Inflammatory macrophage treated with lipopolysaccharide for 1 hour (primary cell): ENCODE data around the gene DDIT4L.
"Not testable (repeated sequence)": the region's sequence is repeated elsewhere in the genome, so short reads cannot be mapped to it uniquely, and the experiment has no call there.

Experiments
- DNase-seq, 2 donors: peaks; one replicate each; pipeline ENCODE4 v3.0.0-alpha.2; 2020 to 2022

The DDIT4L gene, protein sequence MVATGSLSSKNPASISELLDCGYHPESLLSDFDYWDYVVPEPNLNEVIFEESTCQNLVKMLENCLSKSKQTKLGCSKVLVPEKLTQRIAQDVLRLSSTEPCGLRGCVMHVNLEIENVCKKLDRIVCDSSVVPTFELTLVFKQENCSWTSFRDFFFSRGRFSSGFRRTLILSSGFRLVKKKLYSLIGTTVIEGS

GRCh38 chr4:100189820-100190642 lies at the start of gene DDIT4L:
DDIT4L (minus strand) TSS chr4:100190468; CDS start chr4:100189983, 485 bp downstream.
- no peak for DNase-seq

- DNase-seq = no peak
Observed at GRCh38 chr4:100240008-100240407, 49.7 kb upstream of the DDIT4L start.

DNA sequence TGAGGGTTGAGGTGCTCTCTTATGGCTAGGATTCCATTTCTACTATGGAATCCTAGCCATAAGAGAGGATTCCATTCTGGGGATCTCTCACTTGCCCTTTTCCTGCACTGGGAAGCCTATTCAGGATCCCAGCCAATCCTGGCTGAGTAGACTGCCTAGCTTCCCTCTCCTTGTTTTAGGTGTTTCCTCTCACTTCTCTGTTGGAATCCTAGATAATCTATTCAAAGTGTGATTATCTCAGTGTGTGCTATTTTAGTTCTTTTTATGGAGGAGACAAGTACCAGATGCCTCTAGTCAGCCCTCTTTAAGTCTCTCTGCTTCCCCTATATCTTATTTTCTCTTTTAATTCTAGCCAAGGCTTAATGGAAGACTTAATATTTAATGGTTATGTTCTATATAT lies 34.5 kb upstream of the DDIT4L start:
- DNase-seq = no peak

DNA sequence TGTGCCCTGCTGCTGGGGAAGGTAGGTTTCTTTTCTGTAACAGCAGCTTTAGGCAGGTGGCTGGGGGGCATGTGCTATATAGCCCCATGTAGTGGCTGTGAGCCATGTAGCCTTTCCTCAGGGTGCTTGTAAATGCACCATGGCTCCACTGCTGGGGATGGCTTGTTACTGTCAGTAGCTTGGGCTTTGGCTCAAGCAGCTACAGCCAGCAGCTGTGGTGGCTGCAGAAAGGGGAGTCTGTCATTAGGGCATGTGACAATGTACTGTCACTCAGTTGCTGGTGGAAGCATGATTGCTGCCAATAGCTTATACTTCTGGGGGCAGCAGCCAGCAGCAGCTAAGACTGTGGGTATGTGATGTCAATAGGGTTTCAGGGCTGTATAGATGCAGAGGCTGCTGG lies 33.9 kb upstream of the DDIT4L start:
- no peak for DNase-seq

GRCh38 chr4:100208964-100209363 lies 18.7 kb upstream of the DDIT4L start:
- DNase-seq = no peak

- DNase-seq = no peak
Observed at GRCh38 chr4:100208459-100208858, 18.2 kb upstream of the DDIT4L start.

GRCh38 chr4:100206850-100207249 lies 16.6 kb upstream of the DDIT4L start:
- DNase-seq = no peak

DNA sequence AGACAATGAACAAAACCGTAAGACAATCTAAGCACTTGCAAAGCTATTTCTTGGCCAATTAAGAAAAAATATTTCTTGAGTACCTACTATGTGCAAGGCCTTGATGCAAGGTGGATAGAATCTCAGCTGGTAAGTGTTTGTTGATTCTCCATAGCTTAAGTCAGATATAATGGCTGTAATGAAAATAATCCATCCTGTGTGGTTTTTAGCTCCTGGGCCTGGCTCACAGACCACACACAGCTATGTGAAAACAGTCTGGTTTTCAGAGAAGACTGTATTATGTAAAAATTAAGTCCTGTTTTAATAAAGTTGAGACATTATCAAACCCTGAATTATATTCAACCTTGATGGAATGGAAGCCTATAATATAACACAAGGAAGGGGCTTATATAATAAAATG lies 7.8 kb upstream of the DDIT4L start:
- DNase-seq = no peak

DNA sequence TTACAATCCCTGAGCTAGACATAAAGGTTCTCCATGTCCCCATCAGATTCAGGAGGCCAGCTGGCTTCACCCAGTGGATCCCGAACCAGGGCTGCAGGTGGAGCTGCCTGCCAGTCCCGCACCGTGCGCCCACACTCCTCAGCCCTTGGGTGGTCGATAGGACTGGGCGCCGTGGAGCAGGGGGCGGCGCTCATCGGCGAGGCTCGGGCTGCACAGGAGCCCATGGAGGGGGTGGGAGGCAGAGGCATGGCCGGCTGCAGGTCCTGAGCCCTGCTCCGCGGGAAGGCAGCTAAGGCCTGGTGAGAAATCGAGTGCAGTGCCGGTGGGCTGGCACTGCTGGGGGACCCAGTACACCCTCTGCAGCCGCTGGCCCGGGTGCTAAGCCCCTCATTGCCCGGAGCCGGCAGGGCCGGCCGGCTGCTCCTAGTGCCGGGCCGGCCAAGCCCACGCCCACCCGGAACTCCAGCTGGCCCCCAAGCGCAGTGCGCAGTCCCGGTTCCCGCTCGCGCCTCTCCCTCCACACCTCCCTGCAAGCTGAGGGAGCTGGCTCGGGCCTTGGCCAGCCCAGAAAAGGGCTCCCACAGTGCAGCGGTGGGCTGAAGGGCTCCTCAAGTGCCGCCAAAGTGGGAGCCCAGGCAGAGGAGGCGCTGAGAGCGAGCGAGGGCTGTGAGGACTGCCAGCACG lies 6.3 kb upstream of the DDIT4L start:
- DNase-seq = not testable (repeated sequence)

DNA sequence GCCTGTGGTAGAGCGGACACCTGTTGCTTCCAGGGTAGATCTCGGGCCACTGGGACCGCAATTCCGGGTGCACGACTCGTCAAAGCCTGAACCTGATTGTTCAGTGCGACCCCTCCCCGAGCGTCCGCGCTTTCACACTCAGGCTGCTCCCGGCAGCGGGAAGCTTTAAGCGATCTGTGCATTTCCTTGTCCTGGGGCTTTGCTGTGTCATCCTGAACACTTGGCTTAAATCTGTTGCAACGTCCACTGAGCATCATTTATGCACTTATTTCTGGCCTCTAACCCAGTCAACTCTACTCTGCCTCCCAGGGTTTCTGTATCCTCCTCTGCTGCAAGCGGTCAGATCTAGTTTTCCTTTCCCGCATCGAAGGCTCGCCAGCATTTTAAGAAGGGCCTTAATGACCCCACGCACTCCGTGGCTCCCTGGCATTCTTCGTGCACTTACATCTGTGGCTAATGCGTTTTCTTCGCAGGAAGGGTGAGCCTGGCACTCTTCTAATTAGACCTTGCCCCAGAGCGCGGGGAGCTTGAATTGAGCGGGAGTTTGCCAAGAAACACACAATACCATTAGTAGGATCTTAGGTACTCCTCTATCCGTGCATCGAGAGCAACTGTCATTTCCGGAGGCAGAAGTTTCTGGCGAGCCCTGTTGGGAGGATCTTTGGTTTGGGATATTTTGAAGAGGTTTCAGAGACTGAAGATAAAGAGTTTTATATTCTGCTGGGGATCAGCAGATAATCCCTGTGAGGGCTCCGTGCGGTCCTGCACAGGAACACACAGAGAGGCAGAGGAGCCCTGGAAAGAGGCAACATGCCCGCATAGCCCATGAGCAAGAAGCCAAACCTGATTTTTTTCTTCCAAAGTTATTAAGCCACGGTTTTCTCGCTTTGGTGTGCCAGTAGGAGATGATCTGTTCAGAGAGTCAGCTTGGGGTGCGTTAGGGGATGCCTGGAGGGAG lies 654 bp upstream of the DDIT4L start:
- DNase-seq = no peak

- DNase-seq = no peak
Observed at GRCh38 chr4:100188829-100189228, 1.4 kb downstream of the DDIT4L start.

DNA sequence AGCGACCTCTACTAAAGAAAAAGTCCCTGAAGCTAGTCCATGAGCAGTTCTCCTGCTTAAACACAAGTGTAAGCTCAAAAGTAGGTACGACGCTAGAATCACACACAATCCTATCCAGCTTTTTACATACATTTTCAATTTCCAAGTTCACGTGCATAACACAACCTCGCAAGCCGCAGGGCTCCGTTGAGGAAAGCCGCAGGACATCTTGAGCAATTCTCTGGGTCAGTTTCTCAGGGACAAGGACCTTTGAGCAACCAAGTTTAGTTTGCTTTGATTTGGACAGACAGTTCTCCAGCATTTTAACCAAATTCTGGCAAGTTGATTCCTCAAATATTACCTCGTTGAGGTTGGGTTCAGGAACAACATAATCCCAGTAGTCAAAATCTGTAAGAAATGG lies 2.5 kb downstream of the DDIT4L start:
- DNase-seq = no peak

DNA sequence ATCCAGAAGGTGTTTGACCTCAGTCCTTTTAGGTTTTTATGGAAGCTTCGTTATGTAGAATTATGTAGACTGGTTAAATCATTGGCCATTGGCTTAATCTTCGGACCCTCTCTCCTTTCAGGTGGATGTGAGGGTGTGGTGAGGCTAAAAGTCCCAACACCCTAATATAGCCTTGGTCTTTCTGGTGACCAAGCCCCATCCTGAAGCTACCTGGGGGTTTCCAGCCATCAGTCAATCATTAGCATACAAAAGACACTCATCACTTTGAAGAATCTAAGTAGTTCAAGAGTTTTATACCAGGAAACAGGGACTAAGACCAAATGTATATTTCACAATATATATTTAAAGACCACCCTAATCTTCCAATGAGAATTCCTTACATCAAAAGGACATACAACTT lies 5.5 kb downstream of the DDIT4L start:
- DNase-seq = no peak

- no peak for DNase-seq
Observed at GRCh38 chr4:100177855-100178254, 12.4 kb downstream of the DDIT4L start.

- DNase-seq = no peak
Observed at GRCh38 chr4:100177126-100177525, 13.1 kb downstream of the DDIT4L start.

- DNase-seq = no peak
Observed at GRCh38 chr4:100175858-100176257, 14.4 kb downstream of the DDIT4L start.

DNA sequence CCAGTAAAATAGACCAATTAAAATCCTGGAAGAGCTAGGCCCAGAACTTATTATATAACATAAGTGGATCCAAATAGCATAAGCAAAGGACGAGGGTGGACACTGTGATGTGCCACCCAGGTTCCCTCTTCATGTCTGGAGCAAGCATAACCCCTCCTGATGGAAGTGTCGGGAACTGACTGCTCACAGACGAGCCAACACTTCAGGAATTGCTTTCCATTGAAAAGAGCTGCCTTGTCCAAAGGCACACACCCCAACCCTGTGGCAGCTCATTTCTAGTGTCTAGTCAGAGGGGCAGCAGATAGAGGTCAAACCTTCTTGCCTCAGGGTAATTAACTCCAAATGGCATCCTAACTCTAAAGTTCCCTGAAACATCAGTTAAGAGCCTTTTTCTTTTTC lies 15.3 kb downstream of the DDIT4L start:
- DNase-seq = no peak

- no peak for DNase-seq
Observed at GRCh38 chr4:100170986-100171385, 19.3 kb downstream of the DDIT4L start.

DNA sequence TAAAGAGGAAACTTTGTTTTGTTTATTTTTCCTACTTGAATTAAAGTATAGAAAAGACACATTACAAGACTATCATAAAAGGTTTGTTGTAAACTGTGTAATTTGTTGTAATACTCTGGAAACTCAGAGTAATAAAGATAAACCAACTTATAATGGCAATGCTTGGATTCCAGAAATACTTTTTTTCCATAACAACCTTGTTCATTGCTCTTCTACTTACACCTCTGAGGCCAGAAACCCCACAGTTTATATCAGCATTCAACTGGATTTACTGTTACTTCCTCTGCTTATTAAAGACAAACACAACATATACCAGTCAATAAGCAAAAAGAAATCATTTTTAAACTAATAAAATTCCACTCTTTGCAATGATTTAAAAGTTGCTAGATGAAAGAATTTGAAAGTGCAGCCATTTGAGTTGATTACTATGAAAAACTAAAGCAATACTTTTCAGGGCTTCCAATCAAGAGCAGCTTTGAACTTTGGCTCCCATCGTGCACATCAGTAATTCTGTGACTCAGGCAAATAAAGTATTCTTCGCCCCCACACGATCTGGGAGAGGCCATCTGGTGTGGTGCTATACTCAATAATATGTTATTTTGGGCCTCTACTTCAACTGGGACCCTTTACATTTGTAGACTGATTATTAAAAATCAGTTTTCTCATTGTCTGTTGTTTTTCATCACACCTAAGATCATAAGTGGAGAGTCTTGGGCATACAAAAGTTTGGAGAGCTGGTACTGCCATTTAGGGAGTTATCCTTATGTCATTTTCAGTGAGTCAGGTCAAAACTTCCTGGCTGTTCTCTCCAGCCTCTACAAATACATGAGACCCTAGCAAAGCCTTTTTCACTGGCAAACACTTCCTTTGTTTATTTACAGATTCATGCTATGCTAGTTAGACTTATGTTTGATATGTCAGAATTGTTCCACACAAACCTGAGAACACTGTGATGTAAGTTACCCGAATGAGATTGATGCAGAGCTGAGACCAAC lies 20.5 kb downstream of the DDIT4L start:
- DNase-seq = no peak

GRCh38 chr4:100168521-100168920 lies 21.7 kb downstream of the DDIT4L start:
- no peak for DNase-seq

DNA sequence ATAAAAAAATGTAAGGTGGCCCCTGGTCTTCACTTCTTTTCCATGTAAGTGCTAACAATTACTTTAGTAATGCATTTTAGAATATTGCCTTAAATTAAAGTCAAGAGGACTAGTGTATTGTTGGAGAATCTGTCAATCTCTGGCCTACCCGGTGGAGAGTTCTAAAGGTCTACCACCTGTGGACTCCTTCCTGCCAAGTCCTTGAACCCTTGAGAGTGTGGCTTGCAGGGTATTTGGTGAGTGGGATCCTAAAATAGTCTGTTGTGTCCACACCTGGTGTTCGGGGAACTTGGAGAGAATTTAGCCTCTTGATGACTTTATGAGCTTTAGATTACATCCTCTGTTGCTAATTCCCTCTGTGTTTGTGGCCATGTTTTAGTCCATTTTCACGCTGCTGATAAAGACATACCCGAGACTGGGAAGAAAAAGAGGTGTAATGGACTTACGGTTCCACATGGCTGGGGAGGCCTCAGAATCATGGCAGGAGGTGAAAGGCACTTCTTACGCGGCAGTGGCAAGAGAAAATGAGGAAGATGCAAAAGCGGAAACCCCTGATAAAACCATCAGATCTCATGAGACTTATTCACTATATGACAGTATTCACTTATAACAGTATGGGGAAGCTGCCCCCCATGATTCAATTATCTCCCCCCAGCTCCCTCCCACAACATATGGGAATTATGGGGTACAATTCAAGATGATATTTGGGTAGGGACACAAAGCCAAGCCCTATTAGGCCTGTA lies 23.8 kb downstream of the DDIT4L start:
- DNase-seq = no peak
